CD14-positive monocyte (primary cell): Measurements from ENCODE around the gene CASQ1. TPM values are rescaled to one million over a fixed set of nuclear protein-coding genes. Genes with fewer than 3 reads are reported as not detected.

Source experiments
- DNase-seq, 3 donors: peaks; one replicate each; pipeline ENCODE4 v3.0.0-alpha.2; 2011 to 2022
- H2AFZ ChIP-seq: 2 replicates; pipeline ENCODE4 v1.6.0; 2012; ENCODE audit warnings: mild to moderate bottlenecking, low read depth, low read length, inconsistent platforms; ENCODE audit not compliant: insufficient read depth, poor library complexity, severe bottlenecking
- H3K27ac ChIP-seq, 2 donors: 1 replicate in 1 of 2; 2 replicates in 1 of 2; pipeline ENCODE4 v1.5.1; 2012 to 2013; ENCODE audit warnings: low read length in 2 of 2, control low read depth in 1 of 2, inconsistent platforms in 1 of 2, low read depth in 1 of 2, mild to moderate bottlenecking in 1 of 2
- H3K27me3 ChIP-seq, 2 donors: one replicate each; pipeline versions ENCODE4 v1.6.0 to v1.6.1; 2011 to 2013; ENCODE audit warnings: low read length in 2 of 2; ENCODE audit not compliant: control insufficient read depth in 2 of 2, insufficient read depth in 2 of 2
- H3K36me3 ChIP-seq, 2 donors: replicated peaks in 1 of 2; 1 replicate in 1 of 2; 2 replicates in 1 of 2; pipeline versions ENCODE4 v1.5.1 to v1.6.1; 2012 to 2013; ENCODE audit warnings: low read length in 2 of 2, control low read depth in 1 of 2, inconsistent platforms in 1 of 2, mild to moderate bottlenecking in 1 of 2; ENCODE audit not compliant: insufficient read depth in 2 of 2, control insufficient read depth in 1 of 2
- H3K4me1 ChIP-seq, 2 donors: 1 replicate in 1 of 2; 2 replicates in 1 of 2; pipeline versions ENCODE4 v1.5.1 to v1.6.1; 2012 to 2013; ENCODE audit warnings: low read length in 2 of 2, control low read depth in 1 of 2, inconsistent platforms in 1 of 2, mild to moderate bottlenecking in 1 of 2, moderate library complexity in 1 of 2; ENCODE audit not compliant: insufficient read depth in 2 of 2, control insufficient read depth in 1 of 2
- H3K4me2 ChIP-seq: replicated peaks from 2 replicates; pipeline ENCODE3; 2012; ENCODE audit warnings: low read length, moderate library complexity, mild to moderate bottlenecking; ENCODE audit not compliant: poor library complexity, severe bottlenecking; ENCODE audit errors: extremely low read depth
- H3K4me3 ChIP-seq, 3 experiments: fragments of 200-600 bp in 1 of 3; sonication (generic) in 1 of 3; replicated peaks in 1 of 3; 1 replicate in 2 of 3; 2 replicates in 1 of 3; pipeline ENCODE4 v1.5.1; 2011 to 2013; ENCODE audit warnings: low read length in 3 of 3, mild to moderate bottlenecking in 3 of 3, control low read depth in 2 of 3, low read depth in 2 of 3, inconsistent platforms in 1 of 3, moderate library complexity in 1 of 3
- H3K79me2 ChIP-seq: 2 replicates; pipeline ENCODE4 v1.6.0; 2012; ENCODE audit warnings: mild to moderate bottlenecking, control low read depth, inconsistent platforms, low read length, moderate library complexity; ENCODE audit not compliant: insufficient read depth
- H3K9ac ChIP-seq: 2 replicates; pipeline ENCODE4 v1.6.0; 2017; ENCODE audit warnings: low read length, mild to moderate bottlenecking; ENCODE audit not compliant: insufficient read depth, poor library complexity, severe bottlenecking
- H3K9me3 ChIP-seq, 2 donors: replicated peaks in 1 of 2; 1 replicate in 1 of 2; 2 replicates in 1 of 2; pipeline versions ENCODE4 v1.5.1 to v1.6.1; 2012 to 2013; ENCODE audit warnings: low read length in 2 of 2, control low read depth in 1 of 2; ENCODE audit not compliant: control insufficient read depth in 1 of 2, insufficient read depth in 1 of 2
- H4K20me1 ChIP-seq: 2 replicates; pipeline ENCODE4 v1.6.0; 2012; ENCODE audit warnings: mild to moderate bottlenecking, low read length, control low read depth, moderate library complexity; ENCODE audit not compliant: insufficient read depth
- H3K27ac Mint-ChIP-seq, 7 donors: one replicate each; pipeline ENCODE4 v1.8.0; 2020; ENCODE audit warnings: mild to moderate bottlenecking in 7 of 7, mixed read lengths in 7 of 7, moderate library complexity in 6 of 7, inconsistent platforms in 2 of 7
- H3K27me3 Mint-ChIP-seq, 3 donors: one replicate each; pipeline ENCODE4 v1.8.0; 2021 to 2022; ENCODE audit warnings: low read depth in 3 of 3, mild to moderate bottlenecking in 3 of 3, mixed read lengths in 3 of 3, moderate library complexity in 3 of 3, inconsistent platforms in 1 of 3
- H3K36me3 Mint-ChIP-seq, 2 donors: one replicate each; pipeline ENCODE4 v1.8.0; 2020; ENCODE audit warnings: mixed read lengths in 2 of 2, inconsistent platforms in 1 of 2, mild to moderate bottlenecking in 1 of 2
- H3K4me1 Mint-ChIP-seq: one replicate; pipeline ENCODE4 v1.8.0; 2020; ENCODE audit warnings: mild to moderate bottlenecking, mixed read lengths
- H3K4me3 Mint-ChIP-seq, 2 donors: one replicate each; pipeline ENCODE4 v1.8.0; 2020; ENCODE audit warnings: mild to moderate bottlenecking in 2 of 2, mixed read lengths in 2 of 2, moderate library complexity in 1 of 2
- H3K9me3 Mint-ChIP-seq, 7 donors: one replicate each; pipeline ENCODE4 v1.8.0; 2020 to 2022; ENCODE audit warnings: mixed read lengths in 7 of 7, mild to moderate bottlenecking in 6 of 7, moderate library complexity in 6 of 7, inconsistent platforms in 2 of 7
- WGBS: methylation state at CpG from one replicate; pipeline ENCODE4 v1.1.5; 2013; ENCODE audit warnings: missing lambda C conversion rate; ENCODE audit not compliant: insufficient coverage; 5-methylcytosine and 5-hydroxymethylcytosine counted together
- intact Hi-C, 2 donors: fragments of 100-400 bp; cut with micrococcal nuclease; formaldehyde crosslinking; loops; one replicate each; pipeline versions ENCODE4 v1.15.0 to v1.15.1; 2023
- polyA plus RNA-seq, 3 donors: library from polyadenylated mRNA; depleted of rRNA in 1 of 3; unstranded in 2 of 3; stranded (reverse) in 1 of 3; fragments of 300-500 nt in 2 of 3; fragments of >200 nt in 1 of 3; fragmentation: Illumina TruSeq in 2 of 3; gene quantifications; 1 replicate in 2 of 3; 2 replicates in 1 of 3; pipeline ENCODE4 v1.2.3, GENCODE V29; 2012 to 2021
- TF ChIP-seq, protein P1 (sequence below): fragments of 200-600 bp; IDR thresholded peaks from one replicate; pipeline ENCODE4 v1.8.0; 2022; ENCODE audit warnings: antibody characterized with exemption, mild to moderate bottlenecking

Gene CASQ1
- polyA plus RNA-seq, 3 donors: 0.09 to 11.1 TPM; not detected in 1

DNA sequence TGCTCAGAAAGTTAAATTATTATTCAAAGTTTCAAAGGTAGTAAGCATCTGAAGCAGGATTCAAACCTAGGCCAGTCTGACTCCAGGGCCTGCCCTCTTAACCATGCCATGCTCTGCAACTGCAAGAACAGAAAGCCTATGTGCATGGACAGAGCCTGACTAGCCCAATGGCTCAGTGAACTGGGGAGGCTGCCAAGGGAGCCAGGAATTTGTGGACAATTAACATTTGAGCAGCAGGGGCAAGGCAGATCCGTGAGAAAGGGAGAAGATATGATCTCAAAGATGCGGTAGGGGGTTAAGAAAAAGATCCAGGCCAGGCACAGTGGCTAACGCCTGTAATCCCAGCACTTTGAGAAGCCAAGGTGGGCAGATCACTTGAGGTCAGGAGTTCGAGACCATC lies 45.5 kb upstream of the CASQ1 start:
- Mint-ChIP-seq H3K4me3 (peak overlapping the region in 1 of 2 donors; percentile 1), H3K27ac (no peak overlapping the region), H3K4me1 (peaks cover 39% of the 10 kb centered on the region), H3K27me3 (peaks cover 2 to 5% (median 3%) of the 10 kb centered on the region in 3 donors), H3K9me3 (peaks cover 0 to 5% (median 0%) of the 10 kb centered on the region in 7 donors), H3K36me3 (peaks cover 0 to 2% of the 10 kb centered on the region in 2 donors)
- Histone ChIP-seq H3K4me3 (no peak overlapping the region), H4K20me1 (no peaks in the 10 kb centered on the region), H2AFZ (no peak overlapping the region), H3K4me2 (no peak overlapping the region), H3K27ac (no peak overlapping the region), H3K27me3 (no peaks in the 10 kb centered on the region), H3K9me3 (no peaks in the 10 kb centered on the region), H3K4me1 (peaks cover 28 to 47% of the 10 kb centered on the region in 2 donors), H3K36me3 (no peaks in the 10 kb centered on the region), H3K79me2 (no peaks in the 10 kb centered on the region), H3K9ac (no peak overlapping the region)
- 94% methylated on average over 2 of the region's 4 CpGs for whole genome bisulfite sequencing
- TF ChIP-seq, protein P1, sequence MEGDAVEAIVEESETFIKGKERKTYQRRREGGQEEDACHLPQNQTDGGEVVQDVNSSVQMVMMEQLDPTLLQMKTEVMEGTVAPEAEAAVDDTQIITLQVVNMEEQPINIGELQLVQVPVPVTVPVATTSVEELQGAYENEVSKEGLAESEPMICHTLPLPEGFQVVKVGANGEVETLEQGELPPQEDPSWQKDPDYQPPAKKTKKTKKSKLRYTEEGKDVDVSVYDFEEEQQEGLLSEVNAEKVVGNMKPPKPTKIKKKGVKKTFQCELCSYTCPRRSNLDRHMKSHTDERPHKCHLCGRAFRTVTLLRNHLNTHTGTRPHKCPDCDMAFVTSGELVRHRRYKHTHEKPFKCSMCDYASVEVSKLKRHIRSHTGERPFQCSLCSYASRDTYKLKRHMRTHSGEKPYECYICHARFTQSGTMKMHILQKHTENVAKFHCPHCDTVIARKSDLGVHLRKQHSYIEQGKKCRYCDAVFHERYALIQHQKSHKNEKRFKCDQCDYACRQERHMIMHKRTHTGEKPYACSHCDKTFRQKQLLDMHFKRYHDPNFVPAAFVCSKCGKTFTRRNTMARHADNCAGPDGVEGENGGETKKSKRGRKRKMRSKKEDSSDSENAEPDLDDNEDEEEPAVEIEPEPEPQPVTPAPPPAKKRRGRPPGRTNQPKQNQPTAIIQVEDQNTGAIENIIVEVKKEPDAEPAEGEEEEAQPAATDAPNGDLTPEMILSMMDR: no peak
- no peak for DNase-seq
- intact Hi-C loops: no loop called here

DNA sequence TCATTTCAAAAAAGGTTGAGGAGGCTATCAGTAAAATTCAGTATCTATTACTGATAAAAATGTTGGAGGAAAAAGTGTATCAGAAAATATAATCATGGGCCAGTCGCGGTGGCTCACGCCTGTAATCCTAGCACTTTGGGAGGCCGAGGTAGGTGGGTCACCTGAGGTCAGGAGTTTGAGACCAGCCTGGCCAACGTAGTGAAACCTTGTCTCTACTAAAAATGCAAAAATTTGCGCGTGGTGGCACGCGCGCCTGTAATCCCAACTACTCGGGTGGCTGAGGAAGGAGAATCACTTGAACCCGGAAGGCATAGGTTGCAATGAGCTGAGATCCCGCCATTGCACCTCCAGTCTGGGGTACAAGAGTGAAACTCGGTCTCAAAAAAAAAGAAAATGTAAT lies 44.3 kb upstream of the CASQ1 start:
- Histone ChIP-seq H3K9ac (no peak overlapping the region), H3K4me3 (no peak overlapping the region), H3K9me3 (no peaks in the 10 kb centered on the region), H3K4me1 (peaks cover 28 to 46% of the 10 kb centered on the region in 2 donors), H2AFZ (no peak overlapping the region), H3K36me3 (no peaks in the 10 kb centered on the region), H3K79me2 (no peaks in the 10 kb centered on the region), H3K27ac (no peak overlapping the region), H4K20me1 (no peaks in the 10 kb centered on the region), H3K27me3 (no peaks in the 10 kb centered on the region), H3K4me2 (no peak overlapping the region)
- peaks cover 0 to 2% of the 10 kb centered on the region in 2 donors for H3K36me3 Mint-ChIP-seq
- no peak overlapping the region for H3K4me3 Mint-ChIP-seq
- 97% methylated on average over 10 of the region's 14 CpGs for WGBS
- TF ChIP-seq, protein P1: no peak
- H3K9me3 Mint-ChIP-seq: peaks cover 0 to 5% (median 0%) of the 10 kb centered on the region in 7 donors
- DNase-seq: no peak
- no peak overlapping the region for H3K27ac Mint-ChIP-seq
- H3K4me1 Mint-ChIP-seq: peaks cover 38% of the 10 kb centered on the region
- intact Hi-C loops: no loop called here
- H3K27me3 Mint-ChIP-seq: peaks cover under 1 to 7% (median 2%) of the 10 kb centered on the region in 3 donors
